ENCODE measurements around the gene SYNE1. TPM values are rescaled to one million over a fixed set of nuclear protein-coding genes. Genes with fewer than 3 reads are reported as not detected.
A peak's percentile ranks its signal among the peaks of the same experiment; 100 is the strongest.

Gene SYNE1
- total RNA-seq, 1 donor: 101 TPM

DNA sequence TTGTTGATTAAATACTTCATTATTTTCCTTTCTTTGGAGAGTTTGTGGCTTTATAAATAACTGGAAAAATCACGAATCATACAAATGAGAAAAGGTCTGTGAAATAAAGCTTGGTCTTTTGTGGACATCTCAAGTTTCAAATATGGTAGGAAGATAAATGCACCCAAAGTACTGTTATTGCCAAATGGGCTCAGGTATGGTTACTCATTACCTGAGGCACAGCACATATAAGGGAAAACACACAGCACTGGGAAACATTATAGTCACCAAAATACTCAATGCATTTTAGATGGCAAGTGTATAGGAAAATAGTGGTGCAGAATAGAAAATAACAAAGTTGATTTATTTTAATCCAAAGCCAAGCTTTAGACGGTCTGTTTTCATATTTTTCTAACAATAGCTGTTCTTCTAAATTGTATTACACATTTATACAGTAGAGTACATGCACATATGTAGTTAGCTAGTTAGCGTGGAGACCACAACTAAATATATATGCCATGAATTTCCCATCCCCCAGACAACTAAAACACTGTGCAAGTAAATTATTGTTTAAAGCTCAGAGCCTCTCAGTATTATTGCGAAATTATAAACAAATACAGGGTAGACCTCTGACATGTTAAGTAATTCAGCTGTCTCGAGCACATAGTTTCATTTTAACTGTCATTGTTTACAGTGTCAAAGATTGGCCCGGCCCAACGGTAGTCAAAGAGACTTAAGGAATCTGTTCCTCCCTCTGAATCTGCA lies 336.0 kb downstream of the SYNE1 start:
- DNase-seq (ENCODE audit: low read depth): peak; percentile 88
- peak overlapping the region; percentile 86 for H3K4me3 ChIP-seq (ENCODE audit: low read depth, low read length)
- TF ChIP-seq, protein P1, sequence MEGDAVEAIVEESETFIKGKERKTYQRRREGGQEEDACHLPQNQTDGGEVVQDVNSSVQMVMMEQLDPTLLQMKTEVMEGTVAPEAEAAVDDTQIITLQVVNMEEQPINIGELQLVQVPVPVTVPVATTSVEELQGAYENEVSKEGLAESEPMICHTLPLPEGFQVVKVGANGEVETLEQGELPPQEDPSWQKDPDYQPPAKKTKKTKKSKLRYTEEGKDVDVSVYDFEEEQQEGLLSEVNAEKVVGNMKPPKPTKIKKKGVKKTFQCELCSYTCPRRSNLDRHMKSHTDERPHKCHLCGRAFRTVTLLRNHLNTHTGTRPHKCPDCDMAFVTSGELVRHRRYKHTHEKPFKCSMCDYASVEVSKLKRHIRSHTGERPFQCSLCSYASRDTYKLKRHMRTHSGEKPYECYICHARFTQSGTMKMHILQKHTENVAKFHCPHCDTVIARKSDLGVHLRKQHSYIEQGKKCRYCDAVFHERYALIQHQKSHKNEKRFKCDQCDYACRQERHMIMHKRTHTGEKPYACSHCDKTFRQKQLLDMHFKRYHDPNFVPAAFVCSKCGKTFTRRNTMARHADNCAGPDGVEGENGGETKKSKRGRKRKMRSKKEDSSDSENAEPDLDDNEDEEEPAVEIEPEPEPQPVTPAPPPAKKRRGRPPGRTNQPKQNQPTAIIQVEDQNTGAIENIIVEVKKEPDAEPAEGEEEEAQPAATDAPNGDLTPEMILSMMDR (IDR thresholded peaks at IDR 0.05; ENCODE audit: insufficient read depth, low read depth, low read length): no peak

DNA sequence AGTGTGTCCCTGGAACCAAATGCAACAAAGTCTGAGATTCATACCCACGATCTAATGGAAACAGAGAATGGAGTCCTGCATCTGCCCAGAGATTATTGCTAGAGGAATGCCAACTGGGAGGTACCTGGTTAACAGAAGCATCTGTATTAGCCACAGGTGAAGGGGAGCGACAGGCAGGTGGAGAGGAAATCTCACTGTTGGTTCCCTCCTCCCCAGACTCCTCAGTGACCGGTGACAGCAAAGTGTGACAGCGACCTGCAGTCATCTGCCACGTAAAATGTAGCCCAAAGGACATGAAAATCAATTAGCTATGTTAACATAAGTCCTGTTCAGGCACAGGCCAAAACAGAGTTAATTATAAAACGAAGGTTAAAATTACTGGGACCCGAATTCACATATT lies 336.6 kb downstream of the SYNE1 start:
- no peak for DNase-seq (ENCODE audit: low read depth)
- H3K4me3 ChIP-seq (ENCODE audit: low read depth, low read length): peak overlapping the region; percentile 86
- TF ChIP-seq, protein P1 (IDR thresholded peaks at IDR 0.05; ENCODE audit: insufficient read depth, low read depth, low read length): no peak

DNA sequence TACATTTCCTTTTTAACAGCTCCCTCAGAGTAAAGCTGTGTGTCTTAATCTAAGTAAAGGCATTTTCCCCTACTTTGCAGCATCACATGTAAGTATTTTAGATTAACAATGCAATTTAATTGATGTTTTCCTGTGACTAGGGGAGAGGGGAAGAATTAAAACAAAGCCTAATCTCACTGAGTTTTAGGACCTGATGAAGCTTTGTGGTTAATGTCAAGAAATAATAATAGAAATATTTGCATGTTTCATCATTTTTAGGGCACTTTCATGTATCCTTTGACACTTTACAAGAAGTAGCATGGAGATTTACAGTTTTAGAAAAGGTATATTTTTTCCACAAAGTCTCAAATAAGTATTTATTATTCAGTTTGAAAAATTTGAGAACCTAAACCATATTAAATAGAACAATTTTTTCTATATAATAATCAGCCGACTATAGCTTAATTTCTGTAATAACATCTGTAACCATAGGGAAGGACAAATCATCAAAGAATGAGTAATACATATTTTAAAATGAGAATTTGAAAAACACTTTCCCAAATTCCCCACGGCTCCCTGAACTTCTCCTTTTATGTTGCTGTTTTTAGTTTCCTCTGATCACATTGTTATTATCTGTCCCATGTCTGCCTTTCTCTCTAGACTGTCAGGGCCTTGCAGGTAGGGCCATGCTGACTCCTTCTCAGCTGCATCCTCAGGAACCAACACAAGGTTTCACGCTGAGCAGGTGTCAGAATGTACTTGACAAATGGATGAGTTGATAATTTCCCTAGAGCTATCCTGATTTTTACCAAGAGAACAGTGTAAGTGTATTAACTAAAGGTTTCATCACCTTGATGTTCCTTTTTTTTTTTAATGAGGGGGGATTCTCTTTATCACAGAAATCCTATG lies 338.1 kb downstream of the SYNE1 start:
- TF ChIP-seq, protein P1 (IDR thresholded peaks at IDR 0.05; ENCODE audit: insufficient read depth, low read depth, low read length): no peak
- no peak for DNase-seq (ENCODE audit: low read depth)

DNA sequence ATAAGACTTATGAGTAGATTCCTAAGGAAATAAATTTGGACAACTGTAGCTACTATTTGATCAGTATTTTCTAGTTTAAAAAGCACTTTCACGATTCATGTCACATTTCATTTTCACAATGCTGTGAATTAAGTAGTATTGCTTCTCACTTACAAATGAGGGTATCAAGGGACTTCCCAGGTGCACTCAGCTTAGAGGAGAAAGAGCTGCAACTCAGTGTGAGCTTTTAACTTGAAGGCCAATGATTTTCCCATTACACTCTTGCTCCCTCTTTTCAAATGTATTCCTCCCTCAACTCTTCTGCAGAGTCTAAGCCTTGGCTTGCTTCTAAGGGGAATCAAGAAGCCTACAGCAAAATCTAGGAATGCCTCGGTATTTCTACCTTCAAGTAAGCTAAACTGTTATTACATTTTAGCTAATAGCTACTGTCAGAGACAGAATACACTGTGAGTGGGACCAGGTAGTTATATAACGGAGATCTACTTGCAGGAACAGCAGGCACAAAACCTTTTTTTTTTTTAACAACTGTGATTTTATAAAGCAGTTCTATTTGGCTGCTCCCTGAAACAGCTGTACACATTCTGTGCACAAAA lies 339.0 kb downstream of the SYNE1 start:
- no peak overlapping the region for H3K4me3 ChIP-seq (ENCODE audit: low read depth, low read length)
- no peak for DNase-seq (ENCODE audit: low read depth)
- TF ChIP-seq, protein P1 (IDR thresholded peaks at IDR 0.05; ENCODE audit: insufficient read depth, low read depth, low read length): no peak

More for the DNA sequence above, 338.1 kb downstream of the SYNE1 start:
- H3K4me3 ChIP-seq (ENCODE audit: low read depth, low read length): no peak overlapping the region

DNA sequence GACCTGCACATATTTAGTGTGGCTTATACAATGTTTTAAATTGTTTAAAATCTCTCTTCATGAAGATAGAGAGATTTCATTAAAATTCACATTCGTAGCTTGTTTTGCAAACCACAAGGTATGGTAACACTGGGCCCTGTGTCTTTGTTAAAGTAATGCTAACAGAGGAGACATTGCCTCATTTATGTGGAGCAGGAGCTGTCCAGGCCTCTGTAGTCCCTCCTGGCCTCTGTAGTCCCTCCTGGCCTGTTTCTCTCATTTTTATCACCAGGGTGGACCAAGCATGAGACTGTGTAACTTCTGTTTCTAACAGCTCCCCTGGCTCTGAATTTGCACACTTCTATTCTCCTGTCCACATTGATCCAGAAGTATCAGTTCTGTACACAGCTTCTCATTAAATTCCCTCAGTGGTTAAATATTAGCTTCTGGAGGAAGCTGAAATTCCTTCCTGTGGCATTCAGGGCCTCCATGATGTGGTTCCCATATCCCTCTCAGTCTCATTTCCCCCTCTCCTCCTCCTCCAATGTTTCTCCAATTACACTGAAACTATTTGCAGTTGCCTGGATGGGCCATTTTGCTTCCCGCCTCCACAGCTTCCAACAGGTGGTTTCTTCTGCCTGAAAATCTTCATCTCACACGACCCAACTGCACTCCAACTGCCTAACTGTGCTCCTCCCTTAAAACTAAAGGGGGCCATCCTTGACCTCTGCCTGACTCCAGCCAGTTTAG lies 340.4 kb downstream of the SYNE1 start:
- TF ChIP-seq, protein P1 (IDR thresholded peaks at IDR 0.05; ENCODE audit: insufficient read depth, low read depth, low read length): no peak
- H3K4me3 ChIP-seq (ENCODE audit: low read depth, low read length): no peak overlapping the region
- DNase-seq (ENCODE audit: low read depth): peak; percentile 14

DNA sequence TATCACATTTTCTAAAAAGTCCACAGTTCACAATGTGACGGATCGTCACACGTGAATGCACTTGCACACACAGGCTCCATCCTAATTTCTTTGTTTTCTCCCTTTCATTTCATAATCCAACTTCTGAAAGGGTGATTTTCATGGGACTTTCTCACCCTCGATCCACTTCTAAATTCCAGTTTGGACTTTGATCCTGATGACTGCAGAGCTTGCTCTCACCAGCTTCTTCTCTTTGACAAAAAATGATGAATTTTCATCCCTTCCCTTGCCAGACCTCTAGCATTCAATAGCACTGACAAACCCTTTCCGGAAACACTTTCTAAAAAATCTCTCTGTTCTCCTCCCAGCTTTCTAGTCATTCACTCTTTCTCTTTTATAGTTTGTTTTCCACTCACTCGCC lies 341.2 kb downstream of the SYNE1 start:
- TF ChIP-seq, protein P1 (IDR thresholded peaks at IDR 0.05; ENCODE audit: insufficient read depth, low read depth, low read length): no peak
- DNase-seq (ENCODE audit: low read depth): no peak
- H3K4me3 ChIP-seq (ENCODE audit: low read depth, low read length): no peak overlapping the region

Measured in fibroblast of villous mesenchyme (primary cell).